ENCODE results near the gene TBC1D10B.
A peak's percentile ranks its signal among the peaks of the same experiment; 100 is the strongest.

Gene TBC1D10B

GRCh38 chr16:30374538-30374937 lies 4.2 kb upstream of the TBC1D10B start, which contains the start of gene MYL11:
Gene MYL11, plus strand, starts transcription at chr16:30374802. Its CDS starts 56 bp downstream, at chr16:30374858.
- no peaks in the 10 kb centered on the region for H3K9me3 Mint-ChIP-seq
- H3K27ac Mint-ChIP-seq: peak within 1 kb of the TSS; percentile 92
- H3K4me3 Mint-ChIP-seq: peak within 1 kb of the TSS; percentile 28
- DNase-seq: no peak
- peaks cover 4% of the 10 kb centered on the region for H3K27me3 Mint-ChIP-seq (ENCODE audit: low read depth, poor library complexity)
- TF ChIP-seq CTCF (IDR thresholded peaks at IDR 0.05): no peak
- no peaks in the 10 kb centered on the region for H3K36me3 Mint-ChIP-seq (ENCODE audit: low read depth)
- H3K4me1 Mint-ChIP-seq: peaks cover 64% of the 10 kb centered on the region

- Mint-ChIP-seq H3K4me1 (peaks cover 69% of the 10 kb centered on the region), H3K27me3 (ENCODE audit: low read depth, poor library complexity) (peaks cover 4% of the 10 kb centered on the region), H3K9me3 (no peaks in the 10 kb centered on the region), H3K36me3 (ENCODE audit: low read depth) (no peaks in the 10 kb centered on the region), H3K4me3 (peak overlapping the region; percentile 24), H3K27ac (peak overlapping the region; percentile 93)
- DNase-seq: no peak
- no peak for TF ChIP-seq CTCF (IDR thresholded peaks at IDR 0.05)
Measured at GRCh38 chr16:30372725-30373124, 2.4 kb upstream of the TBC1D10B start.

- Mint-ChIP-seq H3K4me1 (peaks cover 69% of the 10 kb centered on the region), H3K9me3 (no peaks in the 10 kb centered on the region), H3K27me3 (ENCODE audit: low read depth, poor library complexity) (peaks cover 4% of the 10 kb centered on the region), H3K4me3 (peak overlapping the region; percentile 87), H3K27ac (peak overlapping the region; percentile 99), H3K36me3 (ENCODE audit: low read depth) (peaks cover under 1% of the 10 kb centered on the region)
- no peak for DNase-seq
- TF ChIP-seq CTCF (IDR thresholded peaks at IDR 0.05): no peak
Measured at GRCh38 chr16:30372038-30372712, 1.9 kb upstream of the TBC1D10B start.

- Mint-ChIP-seq H3K4me3 (peak overlapping the region; percentile 87), H3K4me1 (peaks cover 69% of the 10 kb centered on the region)
- no peak for DNase-seq
Measured at GRCh38 chr16:30371248-30371816, 1.0 kb upstream of the TBC1D10B start.

GRCh38 chr16:30369938-30370455 lies 297 bp downstream of the TBC1D10B start:
- no peak for DNase-seq
- H3K4me3 Mint-ChIP-seq: peak overlapping the region; percentile 83
- peaks cover 18% of the 10 kb centered on the region for H3K36me3 Mint-ChIP-seq (ENCODE audit: low read depth)
- peaks cover 67% of the 10 kb centered on the region for H3K4me1 Mint-ChIP-seq
- TF ChIP-seq CTCF (IDR thresholded peaks at IDR 0.05): no peak
- H3K27ac Mint-ChIP-seq: no peak overlapping the region
- no peaks in the 10 kb centered on the region for H3K9me3 Mint-ChIP-seq
- peaks cover 4% of the 10 kb centered on the region for H3K27me3 Mint-ChIP-seq (ENCODE audit: low read depth, poor library complexity)

More at GRCh38 chr16:30371248-30371816, 1.0 kb upstream of the TBC1D10B start:
- Mint-ChIP-seq H3K27ac (peak overlapping the region; percentile 99), H3K9me3 (no peaks in the 10 kb centered on the region), H3K27me3 (ENCODE audit: low read depth, poor library complexity) (peaks cover 4% of the 10 kb centered on the region), H3K36me3 (ENCODE audit: low read depth) (peaks cover 9% of the 10 kb centered on the region)
- no peak for TF ChIP-seq CTCF (IDR thresholded peaks at IDR 0.05)

Data from nephron progenitor cell (in vitro differentiated cells).